Transverse colon (tissue), 4 donors: ENCODE data around the gene CHST6. TPM values are rescaled to one million over a fixed set of nuclear protein-coding genes. Genes with fewer than 3 reads are reported as not detected.
"Not testable (repeated sequence)": the region's sequence is repeated elsewhere in the genome, so short reads cannot be mapped to it uniquely, and the experiment has no call there.

Experiments
- DNase-seq: peaks from one replicate; pipeline ENCODE4 v3.0.0-alpha.2; 2019
- H3K27ac ChIP-seq, 4 donors: fragments of 200-600 bp; sonication (generic); 2 replicates each; pipeline ENCODE4 v1.5.1; 2016 to 2018; ENCODE audit warnings: inconsistent platforms in 4 of 4
- H3K27me3 ChIP-seq: fragments of 200-600 bp; sonication (generic); 2 replicates; pipeline ENCODE4 v1.5.1; 2017; ENCODE audit warnings: inconsistent platforms
- H3K36me3 ChIP-seq, 4 donors: fragments of 200-600 bp; sonication (generic); 2 replicates each; pipeline ENCODE4 v1.5.1; 2017 to 2019; ENCODE audit warnings: inconsistent platforms in 4 of 4
- H3K4me1 ChIP-seq, 4 donors: fragments of 200-600 bp; sonication (generic); 2 replicates each; pipeline ENCODE4 v1.5.1; 2017 to 2020; ENCODE audit warnings: inconsistent platforms in 4 of 4
- H3K4me3 ChIP-seq, 4 donors: fragments of 200-600 bp; sonication (generic); 1 replicate in 1 of 4; 2 replicates in 3 of 4; pipeline versions ENCODE4 v1.5.1 to v1.6.1; 2017 to 2019; ENCODE audit warnings: inconsistent platforms in 4 of 4
- H3K9me3 ChIP-seq, 2 donors: fragments of 200-600 bp; sonication (generic); 2 replicates each; pipeline ENCODE4 v1.5.1; 2017 to 2019; ENCODE audit warnings: inconsistent platforms in 2 of 2
- CTCF ChIP-seq, 5 experiments: fragments of 200-600 bp in 3 of 5; fragments of 450-650 bp in 2 of 5; sonication (generic) in 3 of 5; IDR thresholded peaks; 1 replicate in 2 of 5; 2 replicates in 3 of 5; pipeline ENCODE4 v1.5.1; 2016 to 2017; ENCODE audit warnings: antibody characterized with exemption in 5 of 5, inconsistent platforms in 3 of 5, mild to moderate bottlenecking in 2 of 5, moderate library complexity in 1 of 5
- EP300 ChIP-seq: sonication (generic); formaldehyde crosslinking; IDR thresholded peaks from one replicate; pipeline ENCODE4 v1.6.1; 2017; ENCODE audit warnings: antibody characterized with exemption, low read depth
- POLR2A ChIP-seq: fragments of 450-650 bp; IDR thresholded peaks from one replicate; pipeline ENCODE4 v1.6.1; 2016; ENCODE audit warnings: antibody characterized with exemption, mild to moderate bottlenecking, moderate library complexity
- POLR2AphosphoS5 ChIP-seq, 3 donors: sonication (generic); formaldehyde crosslinking; IDR thresholded peaks; one replicate each; pipeline ENCODE4 v1.6.1; 2016; ENCODE audit warnings: antibody characterized with exemption in 3 of 3
- WGBS, 2 donors: methylation state at CpG; one replicate each; pipeline ENCODE4 v1.1.5; 2018; ENCODE audit warnings: low coverage in 1 of 2; 5-methylcytosine and 5-hydroxymethylcytosine counted together
- in situ Hi-C, 4 donors: fragments of 200-750 bp; cut with MboI; loops; one replicate each; pipeline versions ENCODE4 v1.15.0 to v1.15.1; 2017; ENCODE audit warnings: low sequenced_read_pairs in 3 of 4, low pct_ligation_motif_present in 1 of 4, low pct_unique_long_range_greater_than_20kb in 1 of 4
- intact Hi-C: fragments of 100-400 bp; cut with DNase I; formaldehyde crosslinking; loops from one replicate; pipeline ENCODE4 v1.15.1; 2023; ENCODE audit warnings: low total_unique reads
- total RNA-seq, 4 donors: library from RNA; depleted of rRNA; stranded (reverse); fragments of >200 nt; gene quantifications; one replicate each; pipeline ENCODE4 v1.1.0, GENCODE V29; 2016

The CHST6 gene
- total RNA-seq, 4 donors from 2014 or later = 1.7 to 3.7 (median 2.9) TPM

DNA sequence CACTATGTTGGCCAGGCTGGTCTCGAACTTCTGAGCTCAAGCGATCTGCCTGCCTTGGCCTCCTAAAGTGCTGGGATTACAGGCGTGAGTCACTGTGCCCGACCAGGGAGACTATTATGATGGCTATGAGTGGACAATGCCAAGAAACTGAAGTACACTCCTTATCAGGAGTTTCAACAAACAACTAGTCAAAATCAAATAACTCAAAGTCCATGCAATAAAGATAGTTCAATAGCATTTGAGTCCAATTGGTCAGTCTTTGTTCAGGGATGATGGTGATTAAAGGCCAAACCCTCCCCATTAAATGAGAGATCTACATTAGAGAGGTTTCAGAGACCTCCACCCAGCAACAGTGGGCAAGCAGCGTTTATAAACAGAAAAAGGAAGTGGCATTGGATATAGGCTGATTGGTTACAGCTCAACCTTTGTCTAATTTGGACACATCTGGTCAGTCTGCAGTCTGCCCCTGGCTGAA, 32.6 kb upstream of the CHST6 start:
- TF ChIP-seq POLR2AphosphoS5 (IDR thresholded peaks at IDR 0.05) = peak in 2 of 3 donors; percentile 53 to 55
- no peak for TF ChIP-seq POLR2A
- no peaks in the 10 kb centered on the region for H3K9me3 ChIP-seq
- peaks cover 3 to 14% (median 8%) of the 10 kb centered on the region in 4 donors for H3K4me1 ChIP-seq
- H3K36me3 ChIP-seq = no peaks in the 10 kb centered on the region
- in situ Hi-C loops (no loop called here), intact Hi-C loops (no loop called here)
- DNase-seq = peak; percentile 77
- no peaks in the 10 kb centered on the region for H3K27me3 ChIP-seq
- H3K4me3 ChIP-seq = no peak overlapping the region
- peak overlapping the region; percentile 58 to 80 (median 76) for H3K27ac ChIP-seq
- 46 to 60% methylated on average over 1 to 5 of the region's 5 CpGs for WGBS, 2 donors

DNA sequence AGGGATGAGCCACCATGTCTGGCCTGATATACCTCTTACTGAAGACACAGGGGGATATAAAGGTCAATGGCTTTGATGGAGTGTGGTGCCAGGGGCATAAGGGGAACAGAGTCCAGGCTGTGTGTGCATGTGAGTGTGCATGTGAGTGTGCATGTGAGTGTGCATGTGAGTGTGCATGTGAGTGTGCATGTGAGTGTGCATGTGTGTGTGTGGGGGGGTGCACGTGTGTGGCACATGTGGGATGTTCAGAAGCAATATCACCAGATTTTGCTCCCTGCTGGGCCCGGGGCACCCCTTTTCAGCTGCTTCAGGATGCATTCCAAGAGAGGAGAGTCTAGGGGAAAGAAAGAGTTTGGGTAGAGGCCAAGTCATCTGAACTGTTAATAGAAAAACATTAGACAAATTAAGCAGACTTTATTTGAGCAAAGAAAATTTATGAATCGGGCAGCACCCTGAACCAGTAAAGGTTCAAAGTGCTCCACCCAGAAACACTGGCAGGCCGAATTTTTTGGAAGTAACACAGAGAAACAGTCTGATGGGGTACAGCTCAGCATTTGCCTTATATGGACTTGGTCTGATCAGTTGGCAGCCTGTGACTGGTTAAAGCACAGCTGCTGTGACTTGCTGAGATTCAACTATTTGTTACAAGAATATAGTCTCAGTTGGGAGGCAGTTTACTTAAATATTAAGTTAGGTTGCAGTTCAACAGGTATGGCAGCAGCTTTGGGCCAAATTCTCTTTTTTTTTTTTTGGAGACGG, 31.0 kb upstream of the CHST6 start:
- no peaks in the 10 kb centered on the region for H3K9me3 ChIP-seq
- no peak for DNase-seq
- no peak overlapping the region for H3K4me3 ChIP-seq
- TF ChIP-seq POLR2A (no peak), POLR2AphosphoS5 (IDR thresholded peaks at IDR 0.05) (no peak), CTCF (IDR thresholded peaks at IDR 0.05) (no peak), EP300 (no peak)
- in situ Hi-C loops (no loop called here), intact Hi-C loops (no loop called here)
- peaks cover 3 to 14% (median 8%) of the 10 kb centered on the region in 4 donors for H3K4me1 ChIP-seq
- H3K27ac ChIP-seq = no peak overlapping the region
- no peaks in the 10 kb centered on the region for H3K27me3 ChIP-seq
- no peaks in the 10 kb centered on the region for H3K36me3 ChIP-seq
- WGBS, 2 donors = 83 to 93% methylated on average over 3 to 5 of the region's 5 CpGs

DNA sequence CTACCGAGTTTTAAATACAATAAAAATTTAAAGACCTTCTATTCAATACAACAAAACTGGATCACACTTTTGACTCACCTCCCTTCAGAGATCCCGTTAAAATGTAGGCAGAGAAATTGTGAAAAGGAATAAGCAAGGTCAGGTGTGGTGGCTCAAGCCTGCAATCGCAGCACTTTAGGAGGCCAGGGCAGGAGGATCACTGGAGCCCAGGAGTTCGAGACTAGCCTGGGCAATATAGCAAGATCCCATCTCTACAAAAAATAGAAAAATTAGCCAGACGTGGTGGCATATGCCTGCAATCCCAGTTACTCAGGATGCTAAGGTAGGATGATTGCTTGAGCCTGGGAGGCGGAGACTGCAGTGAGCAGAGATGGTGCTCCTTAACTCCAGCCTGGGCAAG, 23.9 kb upstream of the CHST6 start:
- H3K36me3 ChIP-seq = no peaks in the 10 kb centered on the region
- H3K4me1 ChIP-seq = peaks cover 0 to 8% (median 6%) of the 10 kb centered on the region in 4 donors
- no peaks in the 10 kb centered on the region for H3K27me3 ChIP-seq
- no peak for TF ChIP-seq CTCF (IDR thresholded peaks at IDR 0.05)
- TF ChIP-seq EP300 = no peak
- no peak for TF ChIP-seq POLR2A
- TF ChIP-seq POLR2AphosphoS5 (IDR thresholded peaks at IDR 0.05) = no peak
- H3K4me3 ChIP-seq = no peak overlapping the region
- in situ Hi-C loops = no loop called here
- H3K27ac ChIP-seq = no peak overlapping the region
- intact Hi-C loops = loop anchor here (5.0 kb wide), 1 partner anchor 47 kb away; no protein-coding TSS in a partner anchor
- WGBS, 2 donors = 87 to 92% methylated on average over 5 to 6 of the region's 6 CpGs
- no peak for DNase-seq
- H3K9me3 ChIP-seq = no peaks in the 10 kb centered on the region

DNA sequence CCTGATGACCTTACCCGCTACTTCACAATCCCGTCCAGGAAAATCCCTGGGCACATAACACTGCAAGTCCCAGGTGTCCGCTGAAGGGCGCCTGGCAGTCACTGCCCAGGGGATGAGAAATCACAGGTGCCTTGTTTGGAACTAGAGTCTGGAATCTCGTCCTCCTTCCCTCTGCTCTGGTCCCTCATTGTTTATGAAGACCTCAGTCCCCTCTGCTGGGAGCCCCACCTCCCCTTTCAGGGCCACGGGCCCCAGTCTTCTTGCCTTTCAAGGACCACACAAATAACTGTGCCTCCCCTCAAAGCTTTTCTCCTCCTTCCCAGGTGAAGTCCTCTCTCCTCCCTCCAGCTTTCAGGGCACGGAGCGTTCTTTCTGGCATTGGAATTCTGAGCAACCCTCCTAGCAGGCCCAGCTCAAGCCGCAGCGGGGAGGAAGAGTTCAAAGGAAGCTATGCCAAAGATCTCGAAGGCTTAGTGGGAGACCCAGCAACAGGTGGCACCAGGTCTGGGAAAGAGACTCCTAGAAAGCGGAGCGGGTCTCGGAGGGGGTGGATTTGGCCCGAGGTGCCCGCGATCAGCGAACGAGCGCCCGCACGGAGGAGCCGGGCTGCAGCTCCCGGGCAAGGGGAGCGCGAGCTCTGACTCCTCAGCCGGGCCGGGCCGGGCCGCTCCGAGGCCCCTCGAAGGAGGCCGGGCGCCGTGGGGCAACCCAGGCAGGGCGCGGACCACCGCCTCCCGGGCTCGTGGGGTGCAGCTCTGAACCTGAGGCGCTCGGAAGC, 21.1 kb upstream of the CHST6 start:
- DNase-seq = peak; percentile 34
- 12 to 51% methylated on average over 3 to 34 of the region's 42 CpGs for WGBS, 2 donors
- H3K36me3 ChIP-seq, H3K27me3 ChIP-seq, in situ Hi-C loops, H3K4me1 ChIP-seq, H3K9me3 ChIP-seq: not testable (repeated sequence)
- peak overlapping the region; percentile 97 to 98 (median 98) for H3K27ac ChIP-seq
- peak overlapping the region; percentile 80 to 98 (median 93) for H3K4me3 ChIP-seq
- intact Hi-C loops = loop anchor here (5.0 kb wide), 1 partner anchor 44 kb away; no protein-coding TSS in a partner anchor

DNA sequence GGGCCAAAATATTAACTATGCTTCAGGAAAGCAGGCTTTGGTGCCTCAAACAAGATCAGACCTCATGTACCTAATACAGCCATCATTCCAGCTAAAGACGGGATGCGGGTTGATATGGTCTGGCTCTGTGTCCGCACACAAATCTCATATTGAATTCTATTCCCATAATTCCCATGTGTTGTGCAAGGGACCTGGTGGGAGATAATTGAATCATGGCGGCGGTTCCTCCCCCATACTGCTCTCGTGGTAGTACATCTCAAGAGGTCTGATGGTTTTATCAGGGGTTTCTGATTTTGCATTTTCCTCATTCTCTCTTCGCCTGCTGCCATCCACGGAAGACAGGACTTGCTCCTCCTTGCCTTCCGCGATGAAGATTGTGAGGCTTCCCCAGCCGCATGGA, 19.1 kb upstream of the CHST6 start:
- TF ChIP-seq POLR2A (no peak), POLR2AphosphoS5 (IDR thresholded peaks at IDR 0.05) (no peak), CTCF (IDR thresholded peaks at IDR 0.05) (no peak), EP300 (no peak)
- Histone ChIP-seq H3K9me3 (no peaks in the 10 kb centered on the region), H3K27me3 (no peaks in the 10 kb centered on the region), H3K4me1 (peaks cover 0 to 8% (median 6%) of the 10 kb centered on the region in 4 donors), H3K4me3 (no peak overlapping the region), H3K27ac (no peak overlapping the region), H3K36me3 (no peaks in the 10 kb centered on the region)
- intact Hi-C loops (no loop called here), in situ Hi-C loops (no loop called here)
- WGBS, 2 donors = 96 to 98% methylated on average over 7 to 11 of the region's 11 CpGs
- no peak for DNase-seq
